IPS DF 6.9 (cell line): ENCODE measurements around the gene POC1B.

Experiments used
- DNase-seq: peaks from one replicate; pipeline ENCODE4 v3.0.0-alpha.2; 2013; ENCODE audit warnings: low read depth, low spot score
- H3K27ac ChIP-seq: one replicate; pipeline ENCODE4 v1.5.1; 2013; ENCODE audit warnings: low read length, control low read depth
- H3K27me3 ChIP-seq: 2 replicates; pipeline ENCODE4 v1.6.1; 2013; ENCODE audit warnings: mild to moderate bottlenecking, low read length; ENCODE audit not compliant: control insufficient read depth, insufficient read depth
- H3K36me3 ChIP-seq: 2 replicates; pipeline ENCODE4 v1.6.1; 2013; ENCODE audit warnings: low read length; ENCODE audit not compliant: control insufficient read depth, insufficient read depth
- H3K4me1 ChIP-seq: 2 replicates; pipeline ENCODE4 v1.6.1; 2013; ENCODE audit warnings: low read length; ENCODE audit not compliant: control insufficient read depth, insufficient read depth
- H3K4me3 ChIP-seq: 2 replicates; pipeline ENCODE4 v1.5.1; 2013; ENCODE audit warnings: mild to moderate bottlenecking, low read length
- H3K9me3 ChIP-seq: 2 replicates; pipeline ENCODE4 v1.6.1; 2013; ENCODE audit warnings: low read length, inconsistent platforms; ENCODE audit not compliant: control insufficient read depth, insufficient read depth
- WGBS: extraction: QIAGEN DNeasy Blood & Tissue Kit; methylation state at CpG from one replicate; pipeline ENCODE4 v1.1.7; 2013; ENCODE audit warnings: mixed read lengths, missing lambda C conversion rate; ENCODE audit not compliant: insufficient read length, insufficient coverage; 5-methylcytosine and 5-hydroxymethylcytosine counted together

POC1B gene

DNA sequence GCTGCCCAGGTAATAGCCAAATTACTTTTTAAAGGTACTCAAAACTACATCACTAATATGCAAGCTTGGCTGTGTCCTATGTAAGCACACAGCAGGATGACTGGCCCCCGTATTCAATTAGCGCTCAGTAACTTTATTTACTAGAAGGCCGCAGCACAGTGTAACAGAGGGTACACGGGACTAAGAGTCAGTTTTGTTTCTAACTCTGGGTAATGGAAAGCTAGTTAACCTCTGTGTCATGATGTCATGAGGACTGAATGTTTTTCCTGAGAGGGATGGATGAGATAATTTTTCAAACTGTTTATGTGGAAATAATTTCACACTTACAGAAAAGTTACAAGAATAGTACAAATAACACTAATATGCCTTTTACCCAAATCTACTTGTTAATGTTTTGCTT, 28.4 kb downstream of the POC1B start:
- DNase-seq: no peak
- no peak overlapping the region for H3K4me3 ChIP-seq
- no peaks in the 10 kb centered on the region for H3K36me3 ChIP-seq
- H3K4me1 ChIP-seq: peaks cover 2% of the 10 kb centered on the region; the same call in 1 of the 2 replicates
- no peak overlapping the region for H3K27ac ChIP-seq
- WGBS: no CpG with 5 or more reads among the region's 4 CpGs
- H3K27me3 ChIP-seq: no peaks in the 10 kb centered on the region
- no peaks in the 10 kb centered on the region for H3K9me3 ChIP-seq

DNA sequence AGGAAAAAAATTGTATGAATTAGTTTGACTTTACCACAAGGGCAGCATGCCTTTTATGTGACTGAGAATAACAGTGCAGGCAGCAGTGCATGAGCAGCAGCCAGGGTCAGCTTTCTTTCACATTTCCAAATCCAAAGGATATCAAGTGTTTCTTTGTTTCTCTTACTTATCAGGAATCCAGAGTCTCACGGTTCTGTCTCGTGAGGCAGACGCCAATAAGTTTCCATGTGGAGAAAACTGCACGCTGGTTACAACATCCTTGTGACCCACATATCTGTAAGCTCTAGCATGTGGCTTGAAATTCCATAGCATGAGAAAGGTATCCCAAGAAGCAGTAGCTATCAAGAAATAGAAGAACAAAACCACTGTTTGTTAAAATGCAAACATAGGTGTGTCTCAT, 28.8 kb downstream of the POC1B start:
- H3K9me3 ChIP-seq: no peaks in the 10 kb centered on the region
- no peak overlapping the region for H3K27ac ChIP-seq
- H3K27me3 ChIP-seq: no peaks in the 10 kb centered on the region
- no CpG with 5 or more reads among the region's 4 CpGs for WGBS
- no peak overlapping the region for H3K4me3 ChIP-seq
- H3K4me1 ChIP-seq: peaks cover 2% of the 10 kb centered on the region; the same call in 1 of the 2 replicates
- H3K36me3 ChIP-seq: no peaks in the 10 kb centered on the region
- no peak for DNase-seq

DNA sequence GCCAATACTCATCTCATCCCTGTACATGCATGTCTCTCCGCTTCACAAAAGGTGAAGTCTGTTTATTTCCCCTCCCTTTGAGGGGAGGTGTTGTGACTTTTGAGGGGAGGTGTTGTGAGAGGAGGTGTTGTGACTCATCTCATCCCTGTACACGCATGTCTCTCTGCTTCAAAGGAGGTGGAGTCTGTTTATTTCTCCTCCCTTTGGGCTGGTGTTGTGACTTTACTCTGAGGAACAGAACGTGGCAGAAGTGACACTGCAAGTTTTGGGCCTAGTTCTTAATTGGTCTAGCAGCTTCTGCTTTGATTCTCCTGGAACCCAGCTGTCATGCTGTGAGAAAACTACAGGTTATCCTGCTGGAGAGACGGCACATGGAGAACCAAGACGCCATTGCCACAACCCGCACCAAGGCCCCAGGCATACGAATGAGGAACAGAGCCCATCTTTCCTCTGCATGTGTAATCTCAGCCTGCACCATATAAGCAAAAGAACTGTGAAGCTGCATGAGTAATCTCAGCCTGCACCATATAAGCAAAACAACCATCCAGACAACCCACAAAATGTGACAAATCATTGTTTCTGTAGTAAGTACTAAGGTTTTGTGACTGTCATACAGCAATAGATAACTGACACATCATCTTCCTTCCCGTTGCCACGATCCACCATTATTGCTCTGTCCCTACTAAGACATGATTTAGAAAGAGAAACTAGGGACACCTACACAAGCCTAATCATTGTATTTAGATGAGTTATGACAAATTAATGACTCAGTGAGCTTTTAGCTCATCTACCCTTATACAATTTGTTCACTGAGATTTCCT, 31.2 kb downstream of the POC1B start:
- H3K4me1 ChIP-seq: peaks cover 2% of the 10 kb centered on the region; the same call in 1 of the 2 replicates
- no peaks in the 10 kb centered on the region for H3K36me3 ChIP-seq
- no peak for DNase-seq
- H3K9me3 ChIP-seq: no peaks in the 10 kb centered on the region
- WGBS: no CpG with 5 or more reads among the region's 9 CpGs
- no peak overlapping the region for H3K27ac ChIP-seq
- no peak overlapping the region for H3K4me3 ChIP-seq
- H3K27me3 ChIP-seq: no peaks in the 10 kb centered on the region

DNA sequence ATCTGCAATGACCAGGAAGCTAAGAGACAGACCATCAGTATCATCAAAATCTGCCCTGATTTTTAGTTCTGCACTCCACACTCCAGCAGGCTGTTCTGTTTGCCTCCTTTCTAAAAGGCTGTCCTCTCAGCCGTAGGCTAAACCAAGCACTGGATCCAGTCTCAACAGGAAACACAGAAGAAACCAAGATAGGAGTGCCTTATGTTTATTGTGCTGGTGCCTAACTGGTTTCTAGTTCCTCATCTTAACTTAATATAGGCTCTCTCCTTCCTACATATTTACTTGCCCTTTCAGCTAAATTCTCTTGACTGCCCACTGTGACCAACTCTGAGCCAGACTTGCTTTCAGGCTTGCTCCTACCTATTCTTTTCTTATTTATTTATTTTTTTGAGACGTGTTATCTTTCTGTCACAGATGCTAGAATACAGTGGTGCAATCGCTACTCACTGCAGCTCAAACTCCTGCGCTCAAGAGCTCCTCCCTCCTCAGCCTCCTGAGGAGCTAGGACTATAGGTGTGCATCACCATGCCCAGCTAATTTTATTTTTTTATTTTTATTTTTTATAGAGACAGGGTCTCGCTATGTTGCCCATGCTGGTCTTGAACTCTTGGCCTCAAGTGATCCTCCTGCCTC, 32.1 kb downstream of the POC1B start:
- WGBS: no CpG with 5 or more reads among the region's 5 CpGs
- H3K36me3 ChIP-seq: no peaks in the 10 kb centered on the region
- no peaks in the 10 kb centered on the region for H3K27me3 ChIP-seq
- H3K9me3 ChIP-seq: no peaks in the 10 kb centered on the region
- DNase-seq: no peak
- no peak overlapping the region for H3K4me3 ChIP-seq
- H3K27ac ChIP-seq: no peak overlapping the region
- H3K4me1 ChIP-seq: peaks cover 2% of the 10 kb centered on the region; the same call in 1 of the 2 replicates

DNA sequence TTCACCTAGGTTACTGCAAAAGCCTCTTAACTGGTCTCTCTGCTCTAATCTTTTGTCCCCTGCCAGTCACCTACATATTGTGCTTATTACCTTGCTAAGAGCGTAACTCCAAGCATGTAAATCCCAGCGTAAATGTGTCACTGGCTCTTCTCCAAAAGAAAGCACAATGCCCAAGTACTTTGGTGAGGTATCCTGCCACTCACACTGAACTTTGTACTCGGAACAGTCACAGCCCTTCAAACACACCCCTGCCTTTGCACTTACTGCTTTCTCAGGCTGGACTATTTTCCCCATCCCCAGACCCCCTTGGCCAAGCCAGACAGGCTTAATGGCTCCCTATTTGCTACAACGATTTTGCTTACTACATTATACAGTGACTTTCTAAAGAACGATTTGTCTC, 33.0 kb downstream of the POC1B start:
- DNase-seq: no peak
- H3K27ac ChIP-seq: no peak overlapping the region
- no CpG with 5 or more reads among the region's 5 CpGs for WGBS
- no peaks in the 10 kb centered on the region for H3K27me3 ChIP-seq
- no peaks in the 10 kb centered on the region for H3K36me3 ChIP-seq
- no peak overlapping the region for H3K4me3 ChIP-seq
- no peaks in the 10 kb centered on the region for H3K9me3 ChIP-seq
- peaks cover 2% of the 10 kb centered on the region; the same call in 1 of the 2 replicates for H3K4me1 ChIP-seq

DNA sequence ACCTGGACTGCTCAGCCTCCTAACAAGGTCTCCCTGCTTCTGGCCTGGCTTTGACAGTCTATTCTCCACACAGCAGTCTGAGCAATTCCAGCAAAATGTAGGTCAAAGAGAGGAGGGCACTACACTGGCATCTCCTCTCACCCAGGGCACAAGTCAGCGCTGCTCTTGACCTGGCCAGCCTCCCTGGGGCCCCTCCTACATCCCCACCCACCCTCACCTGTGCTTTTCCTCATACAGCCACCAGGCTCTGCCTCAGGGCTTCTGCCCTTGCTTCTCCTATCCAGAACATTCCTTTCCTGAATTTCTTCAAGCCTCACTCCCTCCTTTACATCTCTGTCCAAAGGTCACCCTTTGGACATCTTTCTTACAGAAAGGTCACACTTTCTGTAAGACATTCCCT, 34.9 kb downstream of the POC1B start:
- DNase-seq: no peak
- Histone ChIP-seq H3K4me3 (no peak overlapping the region), H3K4me1 (no peaks in the 10 kb centered on the region), H3K27me3 (no peaks in the 10 kb centered on the region), H3K27ac (no peak overlapping the region), H3K36me3 (no peaks in the 10 kb centered on the region), H3K9me3 (no peaks in the 10 kb centered on the region)
- WGBS: no CpG with 5 or more reads among the region's 1 CpG

DNA sequence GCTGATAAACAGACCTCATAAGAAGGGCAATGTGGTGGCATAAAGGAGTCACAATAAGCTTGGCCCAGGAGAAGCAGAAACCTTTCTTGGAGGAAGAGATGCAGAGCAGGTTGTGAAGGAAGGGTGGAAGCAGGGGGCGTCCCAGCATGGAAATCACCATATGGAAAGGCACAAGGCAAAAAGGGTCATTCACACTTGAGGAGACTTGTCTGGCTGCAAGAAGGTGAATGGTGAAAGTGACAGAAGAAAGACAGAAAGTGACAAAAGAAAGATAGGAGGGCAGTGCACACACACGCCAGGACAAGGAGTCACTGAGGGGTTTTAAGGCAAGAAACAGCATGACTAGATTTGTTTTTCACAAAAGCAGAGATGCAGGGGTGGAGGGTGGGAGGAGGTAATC, 39.6 kb downstream of the POC1B start:
- Histone ChIP-seq H3K36me3 (no peaks in the 10 kb centered on the region), H3K9me3 (no peaks in the 10 kb centered on the region), H3K27me3 (no peaks in the 10 kb centered on the region), H3K27ac (no peak overlapping the region), H3K4me3 (no peak overlapping the region), H3K4me1 (no peaks in the 10 kb centered on the region)
- no CpG with 5 or more reads among the region's 2 CpGs for WGBS
- no peak for DNase-seq

DNA sequence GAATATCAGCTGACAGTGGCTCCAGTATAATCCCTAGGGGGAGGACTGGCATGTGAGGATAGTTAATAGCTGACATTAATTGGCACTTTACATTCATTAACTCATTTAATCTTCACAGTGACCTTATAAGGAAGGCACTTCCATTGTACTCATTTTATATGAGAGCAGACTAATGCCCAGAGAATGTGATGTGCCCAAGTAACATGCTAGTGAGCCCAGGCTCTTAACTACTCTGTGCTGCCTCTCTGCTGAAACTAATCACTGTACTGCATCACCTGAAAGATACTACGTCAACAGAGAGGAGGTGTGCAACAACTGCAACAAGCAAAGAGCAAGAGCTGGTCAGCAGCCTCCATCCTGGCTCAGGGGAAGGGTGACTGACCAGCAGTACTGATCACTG, 41.4 kb downstream of the POC1B start:
- no peak for DNase-seq
- H3K4me1 ChIP-seq: no peaks in the 10 kb centered on the region
- no peaks in the 10 kb centered on the region for H3K36me3 ChIP-seq
- H3K9me3 ChIP-seq: no peaks in the 10 kb centered on the region
- H3K27me3 ChIP-seq: no peaks in the 10 kb centered on the region
- H3K4me3 ChIP-seq: no peak overlapping the region
- no CpG with 5 or more reads among the region's 1 CpG for WGBS
- H3K27ac ChIP-seq: no peak overlapping the region

DNA sequence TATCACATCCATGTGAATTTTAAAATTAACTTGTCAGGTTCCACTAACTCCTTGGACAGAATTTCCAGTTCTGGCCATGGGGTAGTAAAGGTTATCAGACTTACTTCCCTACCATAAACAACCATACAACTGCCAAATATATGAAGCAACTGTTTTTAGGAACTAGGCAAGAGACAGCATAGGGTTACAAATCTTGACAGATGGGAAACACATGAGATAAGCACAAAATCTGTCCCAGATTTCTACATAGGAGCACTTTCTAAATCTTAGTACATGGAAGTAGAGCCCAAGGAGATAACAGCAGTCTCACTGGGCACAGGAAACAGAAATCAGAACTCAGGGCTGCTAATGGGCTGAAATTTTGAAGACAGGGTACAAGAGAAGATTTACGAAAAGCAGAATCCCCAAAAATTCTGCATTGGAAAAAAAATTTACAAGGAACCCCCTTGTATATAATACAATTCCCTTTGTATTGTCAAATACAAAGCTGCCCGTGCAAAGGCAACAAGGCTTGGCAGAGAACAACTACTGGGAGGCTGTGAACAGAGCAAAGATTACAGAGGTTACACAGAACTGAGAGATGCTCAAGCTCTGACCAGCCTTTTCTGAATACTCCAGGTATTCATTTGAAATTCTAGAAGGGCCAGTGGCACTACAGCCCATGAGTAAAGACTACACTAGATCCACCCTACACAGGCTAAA, 44.5 kb downstream of the POC1B start:
- no peak for DNase-seq
- no peak overlapping the region for H3K4me3 ChIP-seq
- H3K36me3 ChIP-seq: no peaks in the 10 kb centered on the region
- WGBS: no CpG with 5 or more reads among the region's 2 CpGs
- H3K9me3 ChIP-seq: no peaks in the 10 kb centered on the region
- no peak overlapping the region for H3K27ac ChIP-seq
- H3K27me3 ChIP-seq: no peaks in the 10 kb centered on the region
- no peaks in the 10 kb centered on the region for H3K4me1 ChIP-seq

DNA sequence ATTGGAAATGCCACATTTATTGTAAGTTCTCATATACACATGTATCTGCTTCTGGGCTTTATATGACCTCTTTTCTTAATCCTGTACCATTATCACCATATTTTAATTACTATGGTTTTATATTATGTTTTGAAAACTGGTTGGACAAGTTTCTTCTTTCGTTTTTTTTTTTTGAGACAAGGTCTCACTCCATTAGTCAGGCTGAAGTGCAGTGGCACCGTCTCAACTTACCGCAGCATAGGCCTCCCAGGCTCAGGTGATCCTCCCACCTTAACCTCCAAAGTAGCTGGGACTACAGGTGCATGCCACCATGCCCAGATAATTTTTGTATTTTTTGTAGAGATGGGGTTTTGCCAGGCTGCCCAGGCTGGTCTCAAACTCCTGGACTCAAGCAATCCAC, 45.9 kb downstream of the POC1B start:
- H3K4me3 ChIP-seq: no peak overlapping the region
- no peaks in the 10 kb centered on the region for H3K4me1 ChIP-seq
- DNase-seq: no peak
- WGBS: no CpG with 5 or more reads among the region's 3 CpGs
- H3K27ac ChIP-seq: no peak overlapping the region
- H3K9me3 ChIP-seq: no peaks in the 10 kb centered on the region
- no peaks in the 10 kb centered on the region for H3K27me3 ChIP-seq
- H3K36me3 ChIP-seq: no peaks in the 10 kb centered on the region
